Tibial nerve (tissue), 4 donors: ENCODE results near the gene PARP3.

Experiments used
- EP300 ChIP-seq, 2 donors: sonication (generic); formaldehyde crosslinking; IDR thresholded peaks; one replicate each; pipeline ENCODE4 v1.6.1; 2017; ENCODE audit warnings: antibody characterized with exemption in 2 of 2, mild to moderate bottlenecking in 1 of 2
- POLR2A ChIP-seq, 2 donors: fragments of 450-650 bp; IDR thresholded peaks; one replicate each; pipeline ENCODE4 v1.6.1; 2017; ENCODE audit warnings: antibody characterized with exemption in 2 of 2, mild to moderate bottlenecking in 2 of 2, moderate library complexity in 2 of 2
- TF ChIP-seq, protein P1 (sequence below), 5 experiments: fragments of 200-600 bp in 3 of 5; fragments of 450-650 bp in 2 of 5; sonication (generic) in 3 of 5; IDR thresholded peaks; one replicate each; pipeline ENCODE4 v1.5.1; 2016 to 2019; ENCODE audit warnings: antibody characterized with exemption in 5 of 5, mild to moderate bottlenecking in 3 of 5, moderate library complexity in 2 of 5

DNA sequence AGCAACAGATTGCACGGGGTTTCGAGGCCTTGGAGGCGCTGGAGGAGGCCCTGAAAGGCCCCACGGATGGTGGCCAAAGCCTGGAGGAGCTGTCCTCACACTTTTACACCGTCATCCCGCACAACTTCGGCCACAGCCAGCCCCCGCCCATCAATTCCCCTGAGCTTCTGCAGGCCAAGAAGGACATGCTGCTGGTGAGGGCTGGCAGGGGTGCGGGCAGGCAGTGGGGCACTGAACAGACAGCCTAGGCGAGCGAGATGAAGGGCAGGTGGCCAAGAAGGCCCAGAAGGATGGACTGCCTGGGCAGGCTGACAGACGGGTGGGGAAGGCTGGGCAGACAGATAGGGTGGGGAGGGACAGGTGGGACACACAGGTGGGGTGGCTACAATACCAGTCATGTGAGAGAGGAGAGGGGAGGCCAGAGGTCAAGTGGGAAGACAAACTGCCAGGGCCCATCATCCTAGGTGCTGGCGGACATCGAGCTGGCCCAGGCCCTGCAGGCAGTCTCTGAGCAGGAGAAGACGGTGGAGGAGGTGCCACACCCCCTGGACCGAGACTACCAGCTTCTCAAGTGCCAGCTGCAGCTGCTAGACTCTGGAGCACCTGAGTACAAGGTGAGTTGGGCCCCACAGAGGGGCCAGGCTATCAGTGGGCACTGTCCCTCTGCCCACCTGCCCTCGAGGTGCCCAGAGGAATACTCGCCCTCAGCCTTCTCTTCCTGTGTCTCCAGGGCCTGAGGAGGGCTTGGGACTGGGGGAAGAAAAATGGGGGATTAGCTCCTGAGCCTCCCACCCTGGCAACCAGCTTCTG is 3.1 kb downstream of the PARP3 start:
- TF ChIP-seq, protein P1, sequence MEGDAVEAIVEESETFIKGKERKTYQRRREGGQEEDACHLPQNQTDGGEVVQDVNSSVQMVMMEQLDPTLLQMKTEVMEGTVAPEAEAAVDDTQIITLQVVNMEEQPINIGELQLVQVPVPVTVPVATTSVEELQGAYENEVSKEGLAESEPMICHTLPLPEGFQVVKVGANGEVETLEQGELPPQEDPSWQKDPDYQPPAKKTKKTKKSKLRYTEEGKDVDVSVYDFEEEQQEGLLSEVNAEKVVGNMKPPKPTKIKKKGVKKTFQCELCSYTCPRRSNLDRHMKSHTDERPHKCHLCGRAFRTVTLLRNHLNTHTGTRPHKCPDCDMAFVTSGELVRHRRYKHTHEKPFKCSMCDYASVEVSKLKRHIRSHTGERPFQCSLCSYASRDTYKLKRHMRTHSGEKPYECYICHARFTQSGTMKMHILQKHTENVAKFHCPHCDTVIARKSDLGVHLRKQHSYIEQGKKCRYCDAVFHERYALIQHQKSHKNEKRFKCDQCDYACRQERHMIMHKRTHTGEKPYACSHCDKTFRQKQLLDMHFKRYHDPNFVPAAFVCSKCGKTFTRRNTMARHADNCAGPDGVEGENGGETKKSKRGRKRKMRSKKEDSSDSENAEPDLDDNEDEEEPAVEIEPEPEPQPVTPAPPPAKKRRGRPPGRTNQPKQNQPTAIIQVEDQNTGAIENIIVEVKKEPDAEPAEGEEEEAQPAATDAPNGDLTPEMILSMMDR (IDR thresholded peaks at IDR 0.05) = no peak
- TF ChIP-seq POLR2A (IDR thresholded peaks at IDR 0.05) (no peak), EP300 (IDR thresholded peaks at IDR 0.05) (no peak)
